CD4-positive, alpha-beta memory T cell (primary cell): ENCODE data around the gene JPH2. TPM values are rescaled to one million over a fixed set of nuclear protein-coding genes. Genes with fewer than 3 reads are reported as not detected.
A peak's percentile ranks its signal among the peaks of the same experiment; 100 is the strongest.

Source experiments
- CTCF ChIA-PET: fragments of 350-600 bp; sonication (Branson Sonifier 250); formaldehyde crosslinking; loops from one replicate; lab custom pipeline; 2021; ENCODE audit warnings: inconsistent platforms; ENCODE audit not compliant: partially characterized antibody; lab: Charles Lee
- POLR2A ChIA-PET: fragments of 350-600 bp; sonication (Branson Sonifier 250); formaldehyde crosslinking; loops from one replicate; lab custom pipeline; 2021; ENCODE audit not compliant: partially characterized antibody; lab: Charles Lee
- DNase-seq, 5 donors: peaks; one replicate each; pipeline versions ENCODE4 v3.0.0 to v3.0.0-alpha.2; 2020 to 2022; ENCODE audit warnings: mixed read lengths in 1 of 5
- H3K27ac ChIP-seq: one replicate; pipeline ENCODE4 v1.7.0; 2013; ENCODE audit warnings: low read depth, low read length
- H3K27me3 ChIP-seq: 2 replicates; pipeline ENCODE4 v1.7.0; 2013; ENCODE audit warnings: mild to moderate bottlenecking, low read length, moderate library complexity; ENCODE audit not compliant: insufficient read depth
- H3K36me3 ChIP-seq: 2 replicates; pipeline ENCODE4 v1.7.0; 2013; ENCODE audit warnings: mild to moderate bottlenecking, low read length, moderate library complexity; ENCODE audit not compliant: insufficient read depth
- H3K4me1 ChIP-seq: 2 replicates; pipeline ENCODE4 v1.7.0; 2013; ENCODE audit warnings: mild to moderate bottlenecking, low read length, moderate library complexity; ENCODE audit not compliant: insufficient read depth
- H3K4me3 ChIP-seq, 2 donors: one replicate each; pipeline ENCODE4 v1.7.0; 2013; ENCODE audit warnings: low read length in 2 of 2, mild to moderate bottlenecking in 1 of 2
- H3K9me3 ChIP-seq, 2 donors: one replicate each; pipeline ENCODE4 v1.7.0; 2013; ENCODE audit warnings: low read length in 2 of 2, control low read depth in 1 of 2; ENCODE audit not compliant: control insufficient read depth in 1 of 2
- H3K27ac Mint-ChIP-seq, 7 donors: one replicate each; pipeline ENCODE4 v1.8.0; 2020 to 2021; ENCODE audit warnings: mixed read lengths in 7 of 7, mild to moderate bottlenecking in 6 of 7, inconsistent platforms in 3 of 7, moderate library complexity in 3 of 7
- H3K27me3 Mint-ChIP-seq, 2 donors: one replicate each; pipeline ENCODE4 v1.8.0; 2020 to 2021; ENCODE audit warnings: mixed read lengths in 2 of 2
- H3K36me3 Mint-ChIP-seq, 2 donors: one replicate each; pipeline ENCODE4 v1.8.0; 2020 to 2021; ENCODE audit warnings: mixed read lengths in 2 of 2, inconsistent platforms in 1 of 2, mild to moderate bottlenecking in 1 of 2
- H3K4me1 Mint-ChIP-seq, 4 donors: one replicate each; pipeline ENCODE4 v1.8.0; 2020 to 2021; ENCODE audit warnings: mixed read lengths in 4 of 4, mild to moderate bottlenecking in 1 of 4
- H3K4me3 Mint-ChIP-seq, 8 donors: one replicate each; pipeline ENCODE4 v1.8.0; 2020 to 2021; ENCODE audit warnings: mixed read lengths in 8 of 8, mild to moderate bottlenecking in 7 of 8, moderate library complexity in 6 of 8, inconsistent platforms in 3 of 8
- H3K9me3 Mint-ChIP-seq, 8 donors: one replicate each; pipeline ENCODE4 v1.8.0; 2020 to 2021; ENCODE audit warnings: mixed read lengths in 8 of 8, mild to moderate bottlenecking in 5 of 8, inconsistent platforms in 3 of 8, moderate library complexity in 1 of 8
- intact Hi-C: fragments of 100-400 bp; cut with micrococcal nuclease; formaldehyde crosslinking; loops from one replicate; pipeline ENCODE4 v1.15.1; 2023
- polyA plus RNA-seq, 2 donors: library from polyadenylated mRNA; unstranded; fragments of 300-500 nt; fragmentation: Illumina TruSeq; gene quantifications; one replicate each; pipeline ENCODE4 v1.2.3, GENCODE V29; 2021
- total RNA-seq, 2 experiments: library from RNA; stranded (reverse); gene quantifications; one replicate each; pipeline ENCODE4 v1.2.3, GENCODE V29; 2021

JPH2 gene
- total and polyA plus RNA-seq, 4 experiments from 2014 or later: not detected

DNA sequence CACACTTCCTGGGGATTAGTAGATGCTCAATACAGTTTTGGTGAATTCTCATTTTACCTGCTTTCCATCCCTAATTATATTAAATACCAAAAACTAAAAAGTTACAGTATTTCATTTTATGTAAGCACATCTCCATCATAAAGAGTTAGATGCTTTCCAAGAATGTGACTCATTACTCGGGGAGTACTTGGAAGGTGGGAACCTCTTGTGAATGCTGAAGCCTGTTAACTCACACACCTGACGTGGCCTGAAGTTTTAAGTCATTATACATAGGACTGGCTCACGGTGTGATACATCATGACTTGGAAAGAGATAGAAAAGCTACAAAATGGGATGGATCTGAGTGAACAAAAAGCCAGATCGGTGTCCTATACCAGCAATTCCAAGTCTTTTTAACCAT is 25.8 kb upstream of the JPH2 start:
- Histone ChIP-seq H3K9me3 (no peaks in the 10 kb centered on the region), H3K36me3 (no peaks in the 10 kb centered on the region), H3K27me3 (no peaks in the 10 kb centered on the region), H3K27ac (no peak overlapping the region), H3K4me1 (peaks cover 56% of the 10 kb centered on the region), H3K4me3 (no peak overlapping the region)
- H3K9me3 Mint-ChIP-seq: no peaks in the 10 kb centered on the region
- ChIA-PET POLR2A (interaction anchor here (1.1 to 9.7 kb wide), 2 partner anchors 99 to 471 kb away, joined by 3 to 173 read pairs; partner anchors contain the start of gene FITM2), CTCF (interaction anchor here (1.8 to 14.4 kb wide), 4 partner anchors 99 to 471 kb away, joined by 8 to 669 read pairs (median 73); partner anchors contain the start of gene FITM2)
- H3K27me3 Mint-ChIP-seq: no peaks in the 10 kb centered on the region
- H3K36me3 Mint-ChIP-seq: peaks cover 8 to 34% of the 10 kb centered on the region in 2 donors
- H3K4me3 Mint-ChIP-seq: peak overlapping the region in 1 of 8 donors; percentile 85
- H3K4me1 Mint-ChIP-seq: peaks cover 44 to 70% (median 58%) of the 10 kb centered on the region in 4 donors
- peak overlapping the region in 6 of 7 donors; percentile 70 to 100 (median 93) for H3K27ac Mint-ChIP-seq
- intact Hi-C loops: loop anchor here (5.0 to 10.0 kb wide), 4 partner anchors 265 to 1762 kb away; partner anchors contain the start of genes STK4, TOMM34, TTPAL and ZNF335
- no peak for DNase-seq

DNA sequence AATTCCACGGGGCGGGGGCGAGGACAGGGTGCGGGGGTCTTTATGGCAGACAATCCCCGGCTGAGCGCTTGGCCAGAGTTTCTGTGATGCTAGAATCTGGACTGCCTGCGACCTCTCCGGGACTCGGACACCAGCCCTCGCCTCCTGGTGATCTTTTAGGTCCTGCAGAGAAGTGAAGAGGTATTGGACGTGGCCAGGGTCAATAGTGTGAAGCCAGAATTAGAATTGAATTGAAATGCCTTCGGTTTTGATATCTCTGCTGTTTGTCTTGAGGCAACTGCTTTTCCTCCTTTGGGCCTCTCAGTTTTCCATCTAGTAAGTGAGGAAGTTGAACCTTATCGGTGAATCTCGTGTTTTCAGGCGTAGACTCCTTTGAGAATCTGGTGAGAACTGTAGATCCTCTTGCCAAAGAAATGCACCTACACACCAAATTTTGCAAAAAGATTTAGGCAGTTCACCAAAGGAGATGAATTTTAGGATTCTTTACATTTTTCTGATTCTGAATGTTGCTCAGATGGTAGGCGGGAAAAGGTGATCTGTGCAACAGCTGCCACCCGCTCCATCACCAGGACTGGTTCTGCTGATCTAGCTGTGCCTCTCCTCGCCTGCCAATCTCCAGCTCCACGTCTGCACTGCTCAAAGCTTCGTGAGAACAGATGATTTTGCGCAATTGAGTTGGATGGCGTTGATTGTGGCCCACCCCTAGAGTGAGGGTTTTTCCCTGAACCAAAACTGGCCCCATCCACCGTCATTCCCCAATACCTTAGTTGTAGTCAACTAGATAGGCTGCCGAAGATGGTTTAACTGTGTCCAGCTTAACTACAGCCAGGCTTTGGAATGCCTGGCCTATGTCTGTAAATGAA is 24.4 kb upstream of the JPH2 start:
- Mint-ChIP-seq H3K36me3 (peaks cover 7 to 44% of the 10 kb centered on the region in 2 donors), H3K4me3 (peak overlapping the region; percentile 85 to 99 (median 94)), H3K27me3 (no peaks in the 10 kb centered on the region), H3K9me3 (no peaks in the 10 kb centered on the region), H3K27ac (peak overlapping the region; percentile 90 to 100 (median 98)), H3K4me1 (peaks cover 44 to 74% (median 59%) of the 10 kb centered on the region in 4 donors)
- Histone ChIP-seq H3K36me3 (peaks cover under 1% of the 10 kb centered on the region), H3K4me1 (peaks cover 53% of the 10 kb centered on the region), H3K27ac (peak overlapping the region; percentile 86), H3K9me3 (no peaks in the 10 kb centered on the region), H3K27me3 (no peaks in the 10 kb centered on the region), H3K4me3 (peak overlapping the region; percentile 66 to 77)
- CTCF ChIA-PET: interaction anchor here (1.8 to 14.4 kb wide), 2 partner anchors 101 to 399 kb away, joined by 8 to 669 read pairs; partner anchors contain the start of gene FITM2
- intact Hi-C loops: loop anchor here (1.0 to 10.0 kb wide), 7 partner anchors 266 to 1763 kb away; partner anchors contain the start of genes SRSF6, STK4, TOMM34 and TTPAL
- POLR2A ChIA-PET: interaction anchor here (1.1 to 9.7 kb wide), 3 partner anchors 101 to 310 kb away, joined by 3 to 173 read pairs (median 11); partner anchors contain the start of genes FITM2 and TTPAL
- no peak for DNase-seq

DNA sequence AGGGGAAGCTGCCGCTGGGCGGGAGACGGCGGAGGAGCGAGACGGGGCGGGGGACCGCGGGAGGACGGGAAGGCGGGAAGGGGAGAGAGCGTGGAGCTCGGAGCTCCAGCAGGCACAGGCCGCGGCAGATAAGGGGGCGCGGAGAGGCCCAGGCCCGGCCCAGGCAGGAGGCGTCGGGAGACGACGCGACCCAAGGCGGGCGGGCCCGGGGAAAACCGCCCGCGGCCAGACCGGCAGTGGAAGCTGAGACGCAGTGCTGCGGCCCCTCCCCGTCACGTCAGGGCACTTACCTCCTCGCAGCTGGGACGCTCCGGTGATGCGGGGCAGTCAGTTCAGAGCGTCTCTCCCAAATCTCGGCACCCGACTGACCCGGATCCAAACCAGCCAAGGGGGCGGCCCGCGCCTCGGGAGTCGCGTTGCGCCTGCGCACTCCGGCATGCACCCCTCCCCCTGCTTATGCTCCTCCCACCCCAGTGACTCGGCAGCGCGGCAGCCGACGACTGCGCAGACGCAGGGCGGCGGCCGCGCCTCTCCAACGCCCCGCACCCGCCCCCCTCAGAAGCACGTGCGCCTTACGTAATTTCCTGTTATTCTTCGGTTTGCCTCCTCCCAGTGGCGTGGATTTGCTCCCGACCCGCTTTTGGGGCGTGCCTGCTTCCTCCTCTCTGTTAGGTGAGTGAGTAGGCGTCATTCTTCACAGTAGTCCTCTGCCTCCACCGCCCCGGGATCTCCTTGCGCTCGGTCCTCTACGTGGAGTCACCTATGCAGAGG is 23.6 kb upstream of the JPH2 start, which contains the start of gene OSER1:
TSS of gene OSER1 (minus strand) at position 366 of the 771 bp plus-strand sequence. CDS start 3,814 bp downstream, outside the sequence.
- H3K4me3 Mint-ChIP-seq: peak within 1 kb of the TSS; percentile 85 to 99 (median 94)
- peaks cover 53% of the 10 kb centered on the region for H3K4me1 ChIP-seq
- ChIA-PET POLR2A (interaction anchor here (0.6 to 2.0 kb wide), 10 partner anchors 8 to 739 kb away, joined by 3 to 11 read pairs (median 4); partner anchors contain the start of genes FITM2 and TTPAL), CTCF (interaction anchor here (14.4 kb wide), 1 partner anchor 101 kb away, joined by 669 read pairs; the partner anchor contains the start of gene FITM2)
- peak within 1 kb of the TSS; percentile 90 to 100 (median 98) for H3K27ac Mint-ChIP-seq
- peak; percentile 99 for DNase-seq
- no peaks in the 10 kb centered on the region for H3K9me3 Mint-ChIP-seq
- H3K36me3 ChIP-seq: peaks cover 8% of the 10 kb centered on the region
- H3K36me3 Mint-ChIP-seq: peaks cover 12 to 50% of the 10 kb centered on the region in 2 donors
- no peaks in the 10 kb centered on the region for H3K27me3 ChIP-seq
- H3K4me1 Mint-ChIP-seq: peaks cover 42 to 79% (median 56%) of the 10 kb centered on the region in 4 donors
- intact Hi-C loops: loop anchor here (1.0 to 10.0 kb wide), 8 partner anchors 8 to 1764 kb away; partner anchors contain the start of genes SRSF6, STK4, TOMM34 and TTPAL
- H3K27me3 Mint-ChIP-seq: no peaks in the 10 kb centered on the region
- H3K4me3 ChIP-seq: peak within 1 kb of the TSS; percentile 77 to 78
- peak within 1 kb of the TSS; percentile 98 for H3K27ac ChIP-seq
- no peaks in the 10 kb centered on the region for H3K9me3 ChIP-seq

DNA sequence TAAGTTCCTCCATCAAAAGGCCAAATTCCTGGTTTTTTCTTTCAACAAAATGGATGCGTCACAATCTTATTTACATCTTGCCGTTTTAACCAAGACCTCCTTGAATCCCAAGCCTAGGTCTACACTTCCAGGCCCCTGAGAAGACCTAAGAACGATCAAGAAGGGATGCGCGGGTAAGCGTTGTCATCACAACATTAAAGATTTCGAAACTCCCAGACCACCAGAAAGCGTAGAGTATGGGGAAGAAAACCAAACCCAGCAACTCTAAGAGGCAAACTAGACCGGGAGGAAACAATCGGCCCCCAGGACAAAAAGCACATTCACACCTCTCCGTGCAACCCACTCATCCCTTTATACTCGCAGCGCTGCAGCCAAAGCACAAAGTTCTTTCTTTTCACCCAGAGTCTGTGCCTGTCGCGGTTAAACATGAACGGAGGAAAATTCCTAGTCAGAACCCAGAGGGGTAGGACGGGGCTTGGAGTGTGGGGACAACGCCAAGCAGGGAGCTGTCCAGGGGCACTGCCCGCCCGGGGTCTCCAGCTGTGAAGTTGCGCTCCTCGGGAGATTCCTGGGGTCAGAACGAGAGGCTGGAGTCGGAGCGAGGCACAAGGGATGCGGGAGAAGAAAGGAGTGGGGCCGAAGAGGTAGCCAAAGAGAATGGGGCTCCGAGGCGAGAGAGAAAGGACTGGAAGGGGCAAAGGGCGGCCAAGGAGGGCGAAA is 22.9 kb upstream of the JPH2 start:
- Histone ChIP-seq H3K4me1 (peaks cover 48% of the 10 kb centered on the region), H3K27ac (peak overlapping the region; percentile 98), H3K4me3 (peak overlapping the region; percentile 77 to 78), H3K36me3 (peaks cover 12% of the 10 kb centered on the region), H3K9me3 (no peaks in the 10 kb centered on the region), H3K27me3 (no peaks in the 10 kb centered on the region)
- H3K27ac Mint-ChIP-seq: peak overlapping the region; percentile 90 to 100 (median 98)
- POLR2A ChIA-PET: interaction anchor here (0.9 to 2.0 kb wide), 10 partner anchors 9 to 433 kb away, joined by 3 to 11 read pairs (median 4); partner anchors contain the start of genes FITM2 and TTPAL
- H3K4me3 Mint-ChIP-seq: peak overlapping the region; percentile 85 to 99 (median 94)
- H3K36me3 Mint-ChIP-seq: peaks cover 6 to 53% of the 10 kb centered on the region in 2 donors
- peaks cover 37 to 72% (median 49%) of the 10 kb centered on the region in 4 donors for H3K4me1 Mint-ChIP-seq
- intact Hi-C loops: loop anchor here (1.0 to 10.0 kb wide), 6 partner anchors 8 to 1765 kb away; partner anchors contain the start of genes STK4, TOMM34, TTPAL and ZNF335
- CTCF ChIA-PET: interaction anchor here (14.4 kb wide), 1 partner anchor 102 kb away, joined by 669 read pairs; the partner anchor contains the start of gene FITM2
- H3K9me3 Mint-ChIP-seq: no peaks in the 10 kb centered on the region
- peak in 2 of 5 donors; percentile 11 to 19 for DNase-seq
- H3K27me3 Mint-ChIP-seq: no peaks in the 10 kb centered on the region

DNA sequence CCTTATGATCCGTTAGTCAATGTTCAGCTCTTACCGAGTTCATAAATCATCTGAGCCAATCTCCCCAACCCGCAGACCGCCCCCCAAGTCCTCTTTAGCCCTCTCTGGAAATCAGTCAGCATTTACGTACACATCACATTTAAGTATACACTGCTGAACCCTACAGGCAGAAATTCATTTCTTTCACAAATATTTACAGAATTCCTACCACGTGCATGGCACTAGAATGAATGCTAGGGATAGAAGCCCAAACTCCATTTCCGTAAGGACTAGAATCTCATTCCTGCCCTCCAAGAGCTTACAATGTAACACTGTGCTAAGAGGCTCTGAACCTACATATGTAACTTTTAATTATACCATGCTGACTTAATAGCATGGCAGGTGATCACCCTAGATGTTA is 21.8 kb upstream of the JPH2 start:
- H3K4me1 Mint-ChIP-seq: peaks cover 35 to 71% (median 47%) of the 10 kb centered on the region in 4 donors
- Histone ChIP-seq H3K27me3 (no peaks in the 10 kb centered on the region), H3K27ac (no peak overlapping the region), H3K36me3 (peaks cover 12% of the 10 kb centered on the region), H3K4me1 (peaks cover 47% of the 10 kb centered on the region), H3K4me3 (no peak overlapping the region), H3K9me3 (no peaks in the 10 kb centered on the region)
- H3K36me3 Mint-ChIP-seq: peaks cover 11 to 59% of the 10 kb centered on the region in 2 donors
- H3K4me3 Mint-ChIP-seq: peak overlapping the region; percentile 85 to 99 (median 94)
- POLR2A ChIA-PET: interaction anchor here (1.5 kb wide), 1 partner anchor 10 kb away, joined by 4 read pairs; no protein-coding TSS in a partner anchor
- intact Hi-C loops: no loop called here
- H3K9me3 Mint-ChIP-seq: no peaks in the 10 kb centered on the region
- H3K27ac Mint-ChIP-seq: peak overlapping the region; percentile 5 to 100 (median 96)
- DNase-seq: no peak
- H3K27me3 Mint-ChIP-seq: no peaks in the 10 kb centered on the region
- CTCF ChIA-PET: interaction anchor here (1.0 to 14.4 kb wide), 4 partner anchors 9 to 475 kb away, joined by 3 to 669 read pairs (median 5); partner anchors contain the start of gene FITM2
